Measurements from ENCODE around the gene SLC34A1. TPM values are rescaled to one million over a fixed set of nuclear protein-coding genes. Genes with fewer than 3 reads are reported as not detected.

SLC34A1 gene
- total and polyA plus RNA-seq, 2 of the 4 experiments (the other 2 are of a cell fraction) = not detected

- no peak overlapping the region for H3K18ac ChIP-seq (ENCODE audit: low read depth, low read length)
- H3K4ac ChIP-seq (ENCODE audit: low read depth, low read length) = no peak overlapping the region
- H3K4me1 ChIP-seq (ENCODE audit: control insufficient read depth, insufficient read depth, low read length) = no peaks in the 10 kb centered on the region
- H2BK20ac ChIP-seq (ENCODE audit: low read depth, low read length) = no peak overlapping the region
- no peak overlapping the region for H4K5ac ChIP-seq (ENCODE audit: low read depth, low read length)
- no peak overlapping the region for H3K27ac ChIP-seq (ENCODE audit: insufficient read depth, low read length)
- no TSS peak for BruUV-seq (replicated peaks)
- no peaks in the 10 kb centered on the region for H4K20me1 ChIP-seq (ENCODE audit: insufficient read depth, low read length)
- no peak overlapping the region for H3K9ac ChIP-seq (ENCODE audit: low read depth, low read length)
- no peak overlapping the region for H4K8ac ChIP-seq (ENCODE audit: low read depth in 2 of 2, low read length in 2 of 2)
- no peak overlapping the region for H2AK9ac ChIP-seq (replicated peaks; ENCODE audit: low read depth, low read length, poor library complexity)
- in situ Hi-C loops (cut with MboI; ENCODE audit: low sequenced_read_pairs) = no loop called here
- DNase-seq = no peak
- no peaks in the 10 kb centered on the region for H3K79me1 ChIP-seq (ENCODE audit: low read depth in 1 of 2, low read length in 2 of 2)
- ChIA-PET CTCF (interaction anchor here (2.8 kb wide), 1 partner anchor 11 kb away, joined by 15 read pairs; no protein-coding TSS in a partner anchor), POLR2A (ENCODE audit: unreplicated experiment) (no interaction called here)
- H3K9me3 ChIP-seq (ENCODE audit: control insufficient read depth, insufficient read depth, low read length) = no peaks in the 10 kb centered on the region
- dilution Hi-C loops (cut with HindIII; ENCODE audit: low sequenced_read_pairs, unreplicated experiment) = no loop called here
- peaks cover 9% of the 10 kb centered on the region for H3K27me3 ChIP-seq (ENCODE audit: control insufficient read depth, insufficient read depth, low read length)
- no peak for ATAC-seq (ENCODE audit: low read depth)
- H3K4me2 ChIP-seq (ENCODE audit: low read depth, low read length) = no peak overlapping the region
- H3K23ac ChIP-seq (ENCODE audit: low read depth, low read length) = no peak overlapping the region
- intact Hi-C loops (cut with micrococcal nuclease) = no loop called here
- no peak for TF ChIP-seq RAD21 (IDR thresholded peaks at IDR 0.05; ENCODE audit: low read length)
- no peak for TF ChIP-seq POLR2A (IDR thresholded peaks at IDR 0.05; ENCODE audit: low read depth, low read length)
- no peak for TF ChIP-seq RCOR1 (IDR thresholded peaks at IDR 0.05; ENCODE audit: insufficient replicate concordance, low read length)
- no peak for TF ChIP-seq MAZ (IDR thresholded peaks at IDR 0.05; ENCODE audit: borderline replicate concordance, low read depth, low read length)
- TF ChIP-seq ELK1 (IDR thresholded peaks at IDR 0.05; ENCODE audit: borderline replicate concordance, low read depth, low read length) = no peak
- TF ChIP-seq CHD1 (IDR thresholded peaks at IDR 0.05; ENCODE audit: low read depth, low read length) = no peak
- TF ChIP-seq MXI1 (IDR thresholded peaks at IDR 0.05; ENCODE audit: borderline replicate concordance, low read depth, low read length) = no peak
- TF ChIP-seq BHLHE40 (IDR thresholded peaks at IDR 0.05; ENCODE audit: low read depth, low read length) = no peak
- TF ChIP-seq CTCF (conservative IDR thresholded peaks at IDR 0.05; ENCODE audit: low read depth, low read length) = no peak
- no peak for TF ChIP-seq NFE2L2 (IDR thresholded peaks at IDR 0.05; ENCODE audit: low read depth, low read length)
- TF ChIP-seq RFX5 (IDR thresholded peaks at IDR 0.05; ENCODE audit: low read depth, low read length) = no peak
- no peak for TF ChIP-seq SMC3 (IDR thresholded peaks at IDR 0.05; ENCODE audit: low read depth, low read length)
- no peak overlapping the region for H4K91ac ChIP-seq (ENCODE audit: insufficient read depth, low read depth, low read length)
- H3K14ac ChIP-seq (replicated peaks; ENCODE audit: low read depth, low read length) = no peak overlapping the region
- no peak overlapping the region for H2BK5ac ChIP-seq (ENCODE audit: low read depth, low read length, poor library complexity, severe bottlenecking)
- no peak overlapping the region for H2AK5ac ChIP-seq (ENCODE audit: low read depth, low read length)
- H2BK120ac ChIP-seq (ENCODE audit: low read depth, low read length) = no peak overlapping the region
- H3K9me1 ChIP-seq (ENCODE audit: insufficient read depth, low read length) = no peaks in the 10 kb centered on the region
- H3K4me3 ChIP-seq (ENCODE audit: insufficient read depth, low read depth, low read length) = no peak overlapping the region
- H3K36me3 ChIP-seq (ENCODE audit: control insufficient read depth, insufficient read depth, low read length) = no peaks in the 10 kb centered on the region
- H3K56ac ChIP-seq (ENCODE audit: extremely low read depth, insufficient read depth, low read length) = no peak overlapping the region
- H2AFZ ChIP-seq (replicated peaks; ENCODE audit: low read length, poor library complexity) = no peak overlapping the region
- H2BK15ac ChIP-seq (ENCODE audit: low read depth, low read length) = no peak overlapping the region
- WGBS, 2 experiments (ENCODE audit: extremely low coverage in 2 of 2, insufficient read length in 1 of 2) = no CpG with 5 or more reads among the region's 3 CpGs
Measured at GRCh38 chr5:177414481-177414880, 30.2 kb downstream of the SLC34A1 start.

Data from IMR-90 (cell line).